ENCODE results near the gene WDR75.

WDR75 gene

GRCh38 chr2:189440947-189441708 is at the start of gene WDR75:
Gene WDR75, plus strand, starts transcription at chr2:189441474. Its CDS starts 19 bp downstream, at chr2:189441493.
- peak within 1 kb of the TSS; percentile 100 for H3K27ac Mint-ChIP-seq
- no peaks in the 10 kb centered on the region for H3K9me3 Mint-ChIP-seq
- H3K36me3 Mint-ChIP-seq (ENCODE audit: low read depth): no peaks in the 10 kb centered on the region
- peaks cover 6% of the 10 kb centered on the region for H3K4me1 Mint-ChIP-seq (ENCODE audit: low read depth)
- peaks cover 8% of the 10 kb centered on the region for H3K27me3 Mint-ChIP-seq (ENCODE audit: low read depth)
- H3K4me3 Mint-ChIP-seq: no peak within 1 kb of the TSS

DNA sequence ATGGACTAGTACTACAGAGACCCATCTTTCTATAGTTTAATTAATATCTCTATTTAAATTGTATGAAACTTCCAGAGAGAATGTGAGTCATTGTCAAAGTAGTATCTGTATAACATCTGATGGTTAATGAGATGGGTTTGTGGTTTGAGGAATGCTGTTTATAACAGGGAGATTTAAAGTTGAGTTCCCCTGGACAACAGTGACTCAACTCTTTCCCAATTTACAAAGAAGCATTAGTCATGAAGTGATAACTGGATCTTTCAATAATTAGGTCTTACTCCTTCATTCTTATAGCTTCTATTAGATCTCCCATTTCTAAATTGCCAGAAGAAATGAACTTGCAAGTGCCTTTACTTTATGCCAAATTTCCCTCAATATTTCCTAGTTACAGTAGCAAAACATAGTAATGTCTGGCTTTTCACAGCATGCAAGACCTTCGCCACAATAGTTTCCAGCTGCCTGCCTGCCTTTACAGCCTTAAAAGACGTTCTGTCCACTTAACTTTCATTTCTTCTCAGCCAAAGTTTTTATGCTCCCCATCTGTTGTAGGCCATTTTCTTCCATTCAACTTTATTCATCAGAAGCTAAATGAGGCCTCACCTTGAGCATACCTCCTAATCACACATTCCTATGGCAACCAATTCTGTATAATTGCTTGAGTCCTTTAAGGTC is 47.7 kb upstream of the WDR75 start:
- H3K36me3 Mint-ChIP-seq (ENCODE audit: low read depth): no peaks in the 10 kb centered on the region
- H3K4me1 Mint-ChIP-seq (ENCODE audit: low read depth): no peaks in the 10 kb centered on the region
- no peaks in the 10 kb centered on the region for H3K9me3 Mint-ChIP-seq
- no peaks in the 10 kb centered on the region for H3K27me3 Mint-ChIP-seq (ENCODE audit: low read depth)
- no peak overlapping the region for H3K27ac Mint-ChIP-seq
- no peak overlapping the region for H3K4me3 Mint-ChIP-seq

GRCh38 chr2:189394525-189394924 is 46.7 kb upstream of the WDR75 start:
- Mint-ChIP-seq H3K4me3 (no peak overlapping the region), H3K4me1 (ENCODE audit: low read depth) (no peaks in the 10 kb centered on the region), H3K36me3 (ENCODE audit: low read depth) (no peaks in the 10 kb centered on the region), H3K9me3 (no peaks in the 10 kb centered on the region), H3K27ac (no peak overlapping the region), H3K27me3 (ENCODE audit: low read depth) (no peaks in the 10 kb centered on the region)

GRCh38 chr2:189402932-189403331 is 38.3 kb upstream of the WDR75 start:
- Mint-ChIP-seq H3K4me1 (ENCODE audit: low read depth) (peaks cover 5% of the 10 kb centered on the region), H3K36me3 (ENCODE audit: low read depth) (no peaks in the 10 kb centered on the region), H3K27ac (no peak overlapping the region)

DNA sequence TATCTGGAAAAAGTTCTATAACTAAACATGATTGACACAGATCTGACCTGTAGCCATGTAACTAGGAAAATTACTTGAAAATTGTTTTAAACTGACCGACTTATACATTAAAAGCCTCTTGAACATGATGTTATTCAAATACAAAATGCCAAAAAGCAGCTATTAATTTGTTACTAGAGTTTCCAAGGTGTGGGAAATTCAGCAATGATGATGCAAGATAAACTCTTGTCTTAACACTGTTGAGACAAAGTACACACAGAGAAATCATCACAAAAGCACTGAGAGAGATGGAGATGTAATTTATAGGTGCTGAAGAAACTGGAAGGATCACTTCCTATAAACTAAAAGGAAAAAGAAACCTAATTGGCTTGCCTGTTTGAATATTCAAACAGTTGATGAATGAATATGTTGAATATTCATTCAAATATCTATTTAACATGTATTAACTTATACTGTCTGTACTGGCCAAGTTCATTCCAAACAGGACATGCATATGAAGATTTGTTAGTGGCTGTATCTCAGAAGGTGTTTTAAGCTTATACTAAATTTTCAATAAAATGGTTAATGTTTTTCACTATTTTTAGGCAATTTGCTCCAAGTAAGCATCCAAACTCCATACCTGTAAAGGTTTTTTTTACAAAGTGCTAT is 34.6 kb upstream of the WDR75 start:
- Mint-ChIP-seq H3K4me3 (no peak overlapping the region), H3K27ac (no peak overlapping the region), H3K9me3 (no peaks in the 10 kb centered on the region), H3K27me3 (ENCODE audit: low read depth) (no peaks in the 10 kb centered on the region), H3K4me1 (ENCODE audit: low read depth) (peaks cover 6% of the 10 kb centered on the region), H3K36me3 (ENCODE audit: low read depth) (no peaks in the 10 kb centered on the region)

More at GRCh38 chr2:189402932-189403331, 38.3 kb upstream of the WDR75 start:
- Mint-ChIP-seq H3K27me3 (ENCODE audit: low read depth) (no peaks in the 10 kb centered on the region), H3K9me3 (no peaks in the 10 kb centered on the region), H3K4me3 (no peak overlapping the region)

- Mint-ChIP-seq H3K27me3 (ENCODE audit: low read depth) (no peaks in the 10 kb centered on the region), H3K4me3 (no peak overlapping the region), H3K4me1 (ENCODE audit: low read depth) (peaks cover 6% of the 10 kb centered on the region), H3K36me3 (ENCODE audit: low read depth) (no peaks in the 10 kb centered on the region), H3K27ac (no peak overlapping the region), H3K9me3 (no peaks in the 10 kb centered on the region)
Observed at GRCh38 chr2:189407281-189408209, 33.7 kb upstream of the WDR75 start.

- no peak overlapping the region for H3K27ac Mint-ChIP-seq
- H3K9me3 Mint-ChIP-seq: no peaks in the 10 kb centered on the region
- H3K4me3 Mint-ChIP-seq: no peak overlapping the region
- no peaks in the 10 kb centered on the region for H3K36me3 Mint-ChIP-seq (ENCODE audit: low read depth)
- H3K4me1 Mint-ChIP-seq (ENCODE audit: low read depth): peaks cover 6% of the 10 kb centered on the region
- no peaks in the 10 kb centered on the region for H3K27me3 Mint-ChIP-seq (ENCODE audit: low read depth)
Observed at GRCh38 chr2:189408294-189408693, 33.0 kb upstream of the WDR75 start.

- no peaks in the 10 kb centered on the region for H3K27me3 Mint-ChIP-seq (ENCODE audit: low read depth)
- H3K4me3 Mint-ChIP-seq: no peak overlapping the region
- H3K9me3 Mint-ChIP-seq: no peaks in the 10 kb centered on the region
- H3K36me3 Mint-ChIP-seq (ENCODE audit: low read depth): no peaks in the 10 kb centered on the region
- no peak overlapping the region for H3K27ac Mint-ChIP-seq
- H3K4me1 Mint-ChIP-seq (ENCODE audit: low read depth): peaks cover 6% of the 10 kb centered on the region
Observed at GRCh38 chr2:189409131-189409530, 32.1 kb upstream of the WDR75 start.

GRCh38 chr2:189409647-189410046 is 31.6 kb upstream of the WDR75 start:
- no peaks in the 10 kb centered on the region for H3K36me3 Mint-ChIP-seq (ENCODE audit: low read depth)
- no peak overlapping the region for H3K4me3 Mint-ChIP-seq
- no peaks in the 10 kb centered on the region for H3K27me3 Mint-ChIP-seq (ENCODE audit: low read depth)
- H3K9me3 Mint-ChIP-seq: no peaks in the 10 kb centered on the region
- peaks cover 6% of the 10 kb centered on the region for H3K4me1 Mint-ChIP-seq (ENCODE audit: low read depth)
- H3K27ac Mint-ChIP-seq: no peak overlapping the region

DNA sequence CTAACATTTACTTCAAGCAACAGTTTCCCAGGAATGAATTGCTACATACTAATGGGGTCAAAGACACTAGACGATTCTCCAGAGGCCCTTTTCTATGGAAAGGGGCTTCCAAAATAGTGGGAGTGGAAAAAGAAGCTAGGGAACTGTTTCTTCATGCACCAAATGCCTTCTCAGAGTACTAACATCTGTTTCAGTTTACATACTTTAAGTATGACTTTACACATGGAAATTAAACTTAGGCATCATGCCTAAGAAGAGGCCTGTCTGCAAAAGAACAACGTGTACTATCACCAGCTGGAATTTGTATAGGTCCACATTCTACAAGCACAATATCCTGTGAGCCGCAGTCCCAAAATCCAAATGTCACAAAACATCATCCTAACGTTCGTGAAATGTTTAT is 29.4 kb upstream of the WDR75 start:
- H3K4me3 Mint-ChIP-seq: no peak overlapping the region
- H3K4me1 Mint-ChIP-seq (ENCODE audit: low read depth): peaks cover 6% of the 10 kb centered on the region
- no peaks in the 10 kb centered on the region for H3K9me3 Mint-ChIP-seq
- no peak overlapping the region for H3K27ac Mint-ChIP-seq
- H3K27me3 Mint-ChIP-seq (ENCODE audit: low read depth): no peaks in the 10 kb centered on the region
- H3K36me3 Mint-ChIP-seq (ENCODE audit: low read depth): no peaks in the 10 kb centered on the region

GRCh38 chr2:189412330-189412953 is 28.8 kb upstream of the WDR75 start:
- H3K4me1 Mint-ChIP-seq (ENCODE audit: low read depth): peaks cover 6% of the 10 kb centered on the region
- H3K27me3 Mint-ChIP-seq (ENCODE audit: low read depth): no peaks in the 10 kb centered on the region
- H3K27ac Mint-ChIP-seq: no peak overlapping the region

DNA sequence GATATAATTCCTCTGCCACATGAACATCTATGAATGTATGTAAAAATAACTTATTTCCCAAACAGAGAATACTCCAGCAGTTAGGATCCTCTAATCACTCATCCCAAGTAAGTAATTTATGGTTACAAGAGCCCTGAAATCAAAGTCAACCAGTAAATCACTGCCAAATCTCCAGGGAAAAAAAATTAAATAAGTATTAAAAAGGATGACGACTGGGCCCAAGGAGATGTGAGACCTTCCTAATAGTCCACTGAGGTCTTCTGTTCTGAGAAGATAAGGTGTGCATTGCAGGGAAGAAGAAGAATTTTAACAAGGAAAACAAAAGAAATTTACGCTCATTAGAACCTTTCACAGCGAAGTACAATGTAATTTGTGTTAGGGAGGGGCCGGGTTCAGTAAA is 28.0 kb upstream of the WDR75 start:
- H3K4me3 Mint-ChIP-seq: no peak overlapping the region

More at GRCh38 chr2:189412330-189412953, 28.8 kb upstream of the WDR75 start:
- Mint-ChIP-seq H3K9me3 (no peaks in the 10 kb centered on the region), H3K36me3 (ENCODE audit: low read depth) (no peaks in the 10 kb centered on the region), H3K4me3 (no peak overlapping the region)

DNA sequence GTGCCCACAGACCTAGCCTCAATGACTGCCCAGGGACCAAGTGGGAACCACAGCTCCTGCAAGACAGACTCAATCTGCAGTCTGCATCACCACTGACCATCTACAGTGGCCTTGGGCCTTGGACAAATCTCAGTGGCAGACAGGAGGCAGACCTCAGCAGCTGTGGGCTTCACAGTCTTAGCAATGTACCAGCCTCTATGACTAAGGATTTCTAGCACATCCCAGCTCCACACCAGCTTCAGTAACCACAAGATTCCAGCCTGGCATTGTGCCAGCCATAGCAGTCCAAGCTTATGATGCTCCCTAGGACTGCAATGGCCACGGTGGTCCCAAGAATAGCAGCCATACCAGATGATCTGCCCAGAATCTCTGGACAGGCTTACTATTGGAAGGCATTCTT is 19.6 kb upstream of the WDR75 start:
- H3K36me3 Mint-ChIP-seq (ENCODE audit: low read depth): no peaks in the 10 kb centered on the region
- no peaks in the 10 kb centered on the region for H3K9me3 Mint-ChIP-seq
- H3K27ac Mint-ChIP-seq: no peak overlapping the region
- H3K4me1 Mint-ChIP-seq (ENCODE audit: low read depth): no peaks in the 10 kb centered on the region
- H3K4me3 Mint-ChIP-seq: no peak overlapping the region
- peaks cover 5% of the 10 kb centered on the region for H3K27me3 Mint-ChIP-seq (ENCODE audit: low read depth)

More for the DNA sequence above, 28.0 kb upstream of the WDR75 start:
- Mint-ChIP-seq H3K9me3 (no peaks in the 10 kb centered on the region), H3K4me1 (ENCODE audit: low read depth) (no peaks in the 10 kb centered on the region), H3K27me3 (ENCODE audit: low read depth) (no peaks in the 10 kb centered on the region), H3K27ac (no peak overlapping the region), H3K36me3 (ENCODE audit: low read depth) (no peaks in the 10 kb centered on the region)

- Mint-ChIP-seq H3K36me3 (ENCODE audit: low read depth) (no peaks in the 10 kb centered on the region), H3K27ac (no peak overlapping the region), H3K27me3 (ENCODE audit: low read depth) (peaks cover 10% of the 10 kb centered on the region), H3K4me3 (no peak overlapping the region), H3K9me3 (no peaks in the 10 kb centered on the region), H3K4me1 (ENCODE audit: low read depth) (peaks cover 1% of the 10 kb centered on the region)
Observed at GRCh38 chr2:189424961-189425360, 16.3 kb upstream of the WDR75 start.
